Nephron progenitor cell (in vitro differentiated cells): ENCODE measurements around the gene TNC.

Experiments
- DNase-seq: peaks from one replicate; pipeline ENCODE4 v3.0.0; 2021
- H3K27ac Mint-ChIP-seq: 2 replicates; pipeline ENCODE4 v1.8.0; 2021; ENCODE audit warnings: mild to moderate bottlenecking, moderate library complexity, mixed read lengths
- H3K27me3 Mint-ChIP-seq: 2 replicates; pipeline ENCODE4 v1.8.0; 2021; ENCODE audit warnings: mild to moderate bottlenecking, low read depth, mixed read lengths; ENCODE audit not compliant: poor library complexity
- H3K36me3 Mint-ChIP-seq: 2 replicates; pipeline ENCODE4 v1.8.0; 2021; ENCODE audit warnings: low read depth, mixed read lengths
- H3K4me1 Mint-ChIP-seq: 2 replicates; pipeline ENCODE4 v1.8.0; 2021; ENCODE audit warnings: mixed read lengths
- H3K4me3 Mint-ChIP-seq: 2 replicates; pipeline ENCODE4 v1.8.0; 2021; ENCODE audit warnings: mild to moderate bottlenecking, moderate library complexity, mixed read lengths
- H3K9me3 Mint-ChIP-seq: 2 replicates; pipeline ENCODE4 v1.8.0; 2021; ENCODE audit warnings: mild to moderate bottlenecking, moderate library complexity, mixed read lengths
- CTCF ChIP-seq: fragments of 200-600 bp; sonication (generic); IDR thresholded peaks from 2 replicates; pipeline ENCODE4 v1.5.0; 2021; ENCODE audit warnings: antibody characterized with exemption

Gene TNC

GRCh38 chr9:115117999-115118878, at the start of gene TNC:
TSS of gene TNC (minus strand) at chr9:115118157. CDS start at chr9:115091018, 27,139 bp downstream.
- H3K4me1 Mint-ChIP-seq, result peaks cover 45% of the 10 kb centered on the region
- H3K4me3 Mint-ChIP-seq, result peak within 1 kb of the TSS; percentile 84
- TF ChIP-seq CTCF, result no peak
- H3K27ac Mint-ChIP-seq, result no peak within 1 kb of the TSS
- H3K36me3 Mint-ChIP-seq, result no peaks in the 10 kb centered on the region
- H3K27me3 Mint-ChIP-seq, result peaks cover 50% of the 10 kb centered on the region
- H3K9me3 Mint-ChIP-seq, result no peaks in the 10 kb centered on the region
- DNase-seq, result peak; percentile 46

GRCh38 chr9:115167175-115167574, 49.2 kb upstream of the TNC start:
- TF ChIP-seq CTCF, result no peak
- Mint-ChIP-seq H3K4me3 (no peak overlapping the region), H3K27ac (no peak overlapping the region), H3K9me3 (peaks cover 15% of the 10 kb centered on the region), H3K4me1 (peaks cover 2% of the 10 kb centered on the region), H3K27me3 (peaks cover 7% of the 10 kb centered on the region), H3K36me3 (no peaks in the 10 kb centered on the region)
- DNase-seq, result no peak

- DNase-seq, result no peak
- Mint-ChIP-seq H3K36me3 (no peaks in the 10 kb centered on the region), H3K4me1 (no peaks in the 10 kb centered on the region), H3K27me3 (peaks cover 7% of the 10 kb centered on the region), H3K27ac (no peak overlapping the region), H3K4me3 (no peak overlapping the region), H3K9me3 (peaks cover 10% of the 10 kb centered on the region)
- no peak for TF ChIP-seq CTCF
These were observed 47.3 kb upstream of the TNC start for GRCh38 chr9:115165233-115165632.

GRCh38 chr9:115164511-115164974, 46.6 kb upstream of the TNC start:
- no peaks in the 10 kb centered on the region for H3K36me3 Mint-ChIP-seq
- H3K4me3 Mint-ChIP-seq, result no peak overlapping the region
- H3K9me3 Mint-ChIP-seq, result peaks cover 9% of the 10 kb centered on the region
- no peak for TF ChIP-seq CTCF
- no peaks in the 10 kb centered on the region for H3K4me1 Mint-ChIP-seq
- H3K27ac Mint-ChIP-seq, result no peak overlapping the region
- DNase-seq, result no peak
- peaks cover 5% of the 10 kb centered on the region for H3K27me3 Mint-ChIP-seq

GRCh38 chr9:115162946-115163345, 45.0 kb upstream of the TNC start:
- no peaks in the 10 kb centered on the region for H3K27me3 Mint-ChIP-seq
- peaks cover 9% of the 10 kb centered on the region for H3K9me3 Mint-ChIP-seq
- no peak for DNase-seq
- no peaks in the 10 kb centered on the region for H3K4me1 Mint-ChIP-seq
- no peak overlapping the region for H3K27ac Mint-ChIP-seq
- no peaks in the 10 kb centered on the region for H3K36me3 Mint-ChIP-seq
- H3K4me3 Mint-ChIP-seq, result no peak overlapping the region
- no peak for TF ChIP-seq CTCF

GRCh38 chr9:115161446-115161845, 43.5 kb upstream of the TNC start:
- no peak overlapping the region for H3K4me3 Mint-ChIP-seq
- DNase-seq, result no peak
- H3K27ac Mint-ChIP-seq, result no peak overlapping the region
- no peaks in the 10 kb centered on the region for H3K27me3 Mint-ChIP-seq
- TF ChIP-seq CTCF, result no peak
- H3K9me3 Mint-ChIP-seq, result peaks cover 9% of the 10 kb centered on the region
- H3K36me3 Mint-ChIP-seq, result no peaks in the 10 kb centered on the region
- H3K4me1 Mint-ChIP-seq, result no peaks in the 10 kb centered on the region
